PFSK-1 (cell line): ENCODE measurements around the gene RHBG.

Source experiments
- FOXP2 ChIP-seq: optimal IDR thresholded peaks from 2 replicates; pipeline ENCODE3; 2011; ENCODE audit warnings: borderline replicate concordance, control low read depth, inconsistent platforms; ENCODE audit not compliant: insufficient read depth; ENCODE audit errors: extremely low read length, extremely low read depth
- POLR2AphosphoS5 ChIP-seq: IDR thresholded peaks from 2 replicates; pipeline ENCODE4 v1.6.1; 2012; ENCODE audit warnings: low read depth, mild to moderate bottlenecking, control low read depth, low read length, moderate library complexity
- REST ChIP-seq, 2 experiments: IDR thresholded peaks; 2 replicates each; pipeline versions ENCODE4 v1.6.1 to v1.8.0; 2011 to 2012; ENCODE audit warnings: low read depth in 2 of 2, low read length in 2 of 2, control low read depth in 1 of 2, inconsistent platforms in 1 of 2, mild to moderate bottlenecking in 1 of 2, moderate library complexity in 1 of 2; ENCODE audit not compliant: insufficient read depth in 1 of 2
- SIN3A ChIP-seq: IDR thresholded peaks from 2 replicates; pipeline ENCODE4 v1.6.1; 2012; ENCODE audit warnings: mild to moderate bottlenecking, low read length, moderate library complexity, borderline replicate concordance; ENCODE audit not compliant: insufficient read depth
- TAF1 ChIP-seq: IDR thresholded peaks from 2 replicates; pipeline ENCODE4 v1.6.1; 2012; ENCODE audit warnings: low read length, control low read depth, borderline replicate concordance; ENCODE audit not compliant: insufficient read depth

The RHBG gene

GRCh38 chr1:156424806-156425432 is 55.9 kb downstream of the RHBG start:
- TF ChIP-seq SIN3A (no peak), TAF1 (no peak), POLR2AphosphoS5 (no peak), REST (IDR thresholded peaks at IDR 0.05; ENCODE audit: insufficient read depth in 1 of 2, low read depth in 2 of 2, low read length in 2 of 2) (no peak), FOXP2 (no peak)

- TF ChIP-seq SIN3A (no peak), FOXP2 (no peak), POLR2AphosphoS5 (no peak), REST (IDR thresholded peaks at IDR 0.05; ENCODE audit: insufficient read depth in 1 of 2, low read depth in 2 of 2, low read length in 2 of 2) (no peak)
These were observed 56.9 kb downstream of the RHBG start for GRCh38 chr1:156425943-156426342.

- TF ChIP-seq TAF1 (no peak), FOXP2 (no peak), SIN3A (no peak), REST (IDR thresholded peaks at IDR 0.05; ENCODE audit: insufficient read depth in 1 of 2, low read depth in 2 of 2, low read length in 2 of 2) (no peak), POLR2AphosphoS5 (no peak)
These were observed 58.9 kb downstream of the RHBG start for GRCh38 chr1:156427957-156428356.

GRCh38 chr1:156428746-156429288 is 59.8 kb downstream of the RHBG start:
- TF ChIP-seq REST (IDR thresholded peaks at IDR 0.05; ENCODE audit: insufficient read depth in 1 of 2, low read depth in 2 of 2, low read length in 2 of 2) (no peak), POLR2AphosphoS5 (no peak), FOXP2 (no peak), TAF1 (no peak), SIN3A (no peak)

- no peak for TF ChIP-seq TAF1
- no peak for TF ChIP-seq POLR2AphosphoS5
- no peak for TF ChIP-seq FOXP2
- TF ChIP-seq REST (IDR thresholded peaks at IDR 0.05; ENCODE audit: insufficient read depth in 1 of 2, low read depth in 2 of 2, low read length in 2 of 2), result no peak
- no peak for TF ChIP-seq SIN3A
These were observed 60.5 kb downstream of the RHBG start for GRCh38 chr1:156429313-156430060.
